SU-DHL-6 (cell line): ENCODE results near the gene AMH.

ENCODE experiments used
- H2AFZ ChIP-seq: fragments of 200-600 bp; sonication (generic); 2 replicates; pipeline ENCODE4 v1.6.1; 2014; ENCODE audit warnings: low read depth, mild to moderate bottlenecking, moderate library complexity, mixed read lengths, antibody characterized with exemption, low read length; ENCODE audit not compliant: severe bottlenecking
- H3F3A ChIP-seq: fragments of 200-600 bp; shearing (Covaris generic); 2 replicates; pipeline ENCODE4 v1.6.0; 2016; ENCODE audit warnings: antibody characterized with exemption, mild to moderate bottlenecking; ENCODE audit not compliant: insufficient read depth
- H3K27ac ChIP-seq: fragments of 200-600 bp; sonication (generic); 2 replicates; pipeline ENCODE4 v1.5.1; 2016; ENCODE audit warnings: low read depth, mild to moderate bottlenecking, low read length, moderate library complexity, mixed read lengths
- H3K27me3 ChIP-seq: fragments of 200-600 bp; sonication (generic), shearing (Covaris generic); 2 replicates; pipeline ENCODE4 v1.6.0; 2014; ENCODE audit warnings: mild to moderate bottlenecking, low read length
- H3K36me3 ChIP-seq: fragments of 200-600 bp; sonication (generic); 2 replicates; pipeline ENCODE4 v1.6.1; 2014; ENCODE audit warnings: mild to moderate bottlenecking, low read length, mixed read lengths
- H3K4me2 ChIP-seq: fragments of 300-600, 200-600 bp; shearing (Covaris generic), sonication (generic); 2 replicates; pipeline ENCODE4 v1.6.0; 2014; ENCODE audit warnings: low read length, low read depth, mild to moderate bottlenecking; ENCODE audit not compliant: poor library complexity, severe bottlenecking
- H3K4me3 ChIP-seq: fragments of 200-600 bp; sonication (generic); 2 replicates; pipeline ENCODE4 v1.5.1; 2014; ENCODE audit warnings: antibody characterized with exemption, low read length, mild to moderate bottlenecking, mixed read lengths; ENCODE audit not compliant: insufficient read depth, poor library complexity, severe bottlenecking
- H3K79me2 ChIP-seq: fragments of 200-600 bp; sonication (generic); 2 replicates; pipeline ENCODE4 v1.6.1; 2014; ENCODE audit warnings: mild to moderate bottlenecking, low read length, moderate library complexity; ENCODE audit not compliant: insufficient read depth
- H3K9ac ChIP-seq: fragments of 200-600 bp; sonication (generic); 2 replicates; pipeline ENCODE4 v1.7.0; 2014; ENCODE audit warnings: mild to moderate bottlenecking, low read length
- H3K9me2 ChIP-seq: fragments of 200-600 bp; sonication (generic); replicated peaks from 2 replicates; pipeline ENCODE4 v1.6.1; 2014; ENCODE audit warnings: low read length; ENCODE audit not compliant: insufficient read depth
- H3K9me3 ChIP-seq: fragments of 200-600 bp; sonication (generic); 2 replicates; pipeline ENCODE4 v1.6.1; 2014; ENCODE audit warnings: low read length, mixed read lengths; ENCODE audit not compliant: insufficient read depth
- H4K20me1 ChIP-seq: fragments of 200-600 bp; sonication (generic); 2 replicates; pipeline ENCODE4 v1.6.1; 2014; ENCODE audit warnings: low read depth, mild to moderate bottlenecking, antibody characterized with exemption, low read length, moderate library complexity, mixed read lengths
- EZH2phosphoT487 ChIP-seq: fragments of 200-600 bp; sonication (generic), shearing (Covaris generic); conservative IDR thresholded peaks from 2 replicates; pipeline ENCODE4 v1.6.1; 2018; ENCODE audit warnings: mild to moderate bottlenecking, antibody characterized with exemption, low read length, moderate library complexity, mixed read lengths
- TF ChIP-seq, protein P1 (sequence below): fragments of 200-600 bp; sonication (generic); IDR thresholded peaks from one replicate; pipeline ENCODE4 v1.5.1; 2017; ENCODE audit warnings: antibody characterized with exemption, mild to moderate bottlenecking, low read length, moderate library complexity; ENCODE audit not compliant: insufficient read depth, poor library complexity, severe bottlenecking

The AMH gene

DNA sequence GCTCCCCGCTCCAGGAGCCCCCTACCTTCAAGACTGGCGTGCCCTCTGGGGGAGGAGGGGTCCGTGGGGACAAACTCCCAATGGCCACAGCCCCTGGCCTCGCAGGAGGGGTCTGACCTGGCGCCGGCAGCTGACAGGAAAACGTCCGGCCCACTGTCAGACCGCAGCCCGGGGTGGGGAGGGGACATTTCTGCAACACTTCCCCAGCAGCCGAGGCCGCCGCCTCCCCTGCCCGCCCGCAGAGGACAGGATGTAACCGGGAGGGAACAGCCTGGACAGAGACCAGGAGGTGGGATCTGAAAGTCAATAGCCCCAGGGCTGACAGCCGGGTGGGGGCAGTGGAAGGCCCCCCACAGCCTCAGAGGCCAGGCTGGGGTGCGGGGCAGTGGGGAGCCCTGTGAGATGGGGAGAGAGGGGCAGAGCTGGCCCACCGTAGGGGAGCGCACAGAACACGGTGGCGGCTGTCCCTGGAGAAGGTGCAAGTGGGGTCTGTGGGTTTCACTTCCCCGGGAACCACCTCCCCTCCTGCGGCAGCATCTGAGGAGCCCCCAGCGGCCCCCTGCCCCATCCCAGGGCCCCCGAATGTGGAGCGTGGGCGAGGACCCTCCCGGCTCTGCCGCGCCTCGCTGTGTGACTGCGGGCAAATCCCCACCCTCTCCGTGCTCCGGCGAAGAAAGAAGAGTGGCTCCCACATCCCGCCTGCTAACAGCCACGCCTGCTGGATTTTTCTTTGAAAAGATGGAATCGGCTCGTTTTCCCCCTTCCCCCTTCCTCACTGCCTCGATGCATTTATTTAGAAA lies 33.1 kb downstream of the AMH start, which contains the start of gene PEAK3:
TSS of gene PEAK3 (minus strand) at position 114 of the 800 bp plus-strand sequence. CDS start 1,244 bp downstream, outside the sequence.
- Histone ChIP-seq H3K9me2 (no peaks in the 10 kb centered on the region), H3K79me2 (no peaks in the 10 kb centered on the region), H3F3A (0 out of 2 replicates have a peak, but pooled peaks cover under 1% of the 10 kb centered on the region), H3K36me3 (no peaks in the 10 kb centered on the region), H3K27ac (no peak within 1 kb of the TSS), H3K4me2 (no peak within 1 kb of the TSS), H4K20me1 (no peaks in the 10 kb centered on the region), H2AFZ (no peak within 1 kb of the TSS), H3K4me3 (no peak within 1 kb of the TSS), H3K9ac (no peak within 1 kb of the TSS), H3K27me3 (no peaks in the 10 kb centered on the region), H3K9me3 (no peaks in the 10 kb centered on the region)
- no peak for TF ChIP-seq EZH2phosphoT487
- TF ChIP-seq, protein P1, sequence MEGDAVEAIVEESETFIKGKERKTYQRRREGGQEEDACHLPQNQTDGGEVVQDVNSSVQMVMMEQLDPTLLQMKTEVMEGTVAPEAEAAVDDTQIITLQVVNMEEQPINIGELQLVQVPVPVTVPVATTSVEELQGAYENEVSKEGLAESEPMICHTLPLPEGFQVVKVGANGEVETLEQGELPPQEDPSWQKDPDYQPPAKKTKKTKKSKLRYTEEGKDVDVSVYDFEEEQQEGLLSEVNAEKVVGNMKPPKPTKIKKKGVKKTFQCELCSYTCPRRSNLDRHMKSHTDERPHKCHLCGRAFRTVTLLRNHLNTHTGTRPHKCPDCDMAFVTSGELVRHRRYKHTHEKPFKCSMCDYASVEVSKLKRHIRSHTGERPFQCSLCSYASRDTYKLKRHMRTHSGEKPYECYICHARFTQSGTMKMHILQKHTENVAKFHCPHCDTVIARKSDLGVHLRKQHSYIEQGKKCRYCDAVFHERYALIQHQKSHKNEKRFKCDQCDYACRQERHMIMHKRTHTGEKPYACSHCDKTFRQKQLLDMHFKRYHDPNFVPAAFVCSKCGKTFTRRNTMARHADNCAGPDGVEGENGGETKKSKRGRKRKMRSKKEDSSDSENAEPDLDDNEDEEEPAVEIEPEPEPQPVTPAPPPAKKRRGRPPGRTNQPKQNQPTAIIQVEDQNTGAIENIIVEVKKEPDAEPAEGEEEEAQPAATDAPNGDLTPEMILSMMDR = no peak

DNA sequence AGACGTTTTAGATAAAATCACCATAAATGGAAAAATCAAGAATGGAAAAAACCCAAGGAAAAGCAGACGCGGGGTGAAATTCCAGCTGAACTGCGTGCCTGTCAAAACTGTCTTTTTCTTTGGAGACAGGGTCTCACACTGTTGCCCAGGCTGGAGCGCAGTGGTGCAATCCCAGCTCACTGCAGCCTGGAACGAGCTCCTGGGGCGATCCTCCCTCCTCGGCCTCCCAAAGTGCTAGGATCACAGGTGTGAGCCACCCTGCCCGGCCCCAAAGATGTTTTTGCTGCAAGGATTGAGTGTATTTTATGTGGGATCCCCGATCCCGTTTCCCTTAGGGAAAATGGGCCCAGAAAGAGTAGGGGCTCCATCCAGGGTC lies 33.7 kb downstream of the AMH start:
- 0 out of 2 replicates have a peak, but pooled peaks cover 3% of the 10 kb centered on the region for H3F3A ChIP-seq
- H3K27ac ChIP-seq = no peak overlapping the region
- TF ChIP-seq EZH2phosphoT487 = no peak
- TF ChIP-seq, protein P1 = no peak

GRCh38 chr19:2283835-2284507 lies 34.8 kb downstream of the AMH start:
- 0 out of 2 replicates have a peak, but pooled peaks cover 3% of the 10 kb centered on the region for H3F3A ChIP-seq
- no peak overlapping the region for H2AFZ ChIP-seq
- no peak overlapping the region for H3K4me2 ChIP-seq
- no peaks in the 10 kb centered on the region for H3K9me2 ChIP-seq
- H3K79me2 ChIP-seq = no peaks in the 10 kb centered on the region
- no peaks in the 10 kb centered on the region for H3K27me3 ChIP-seq
- no peak overlapping the region for H3K27ac ChIP-seq
- H3K4me3 ChIP-seq = no peak overlapping the region
- no peak overlapping the region for H3K9ac ChIP-seq
- H4K20me1 ChIP-seq = no peaks in the 10 kb centered on the region
- no peaks in the 10 kb centered on the region for H3K9me3 ChIP-seq
- no peaks in the 10 kb centered on the region for H3K36me3 ChIP-seq
- no peak for TF ChIP-seq EZH2phosphoT487
- TF ChIP-seq, protein P1 = no peak

More for the DNA sequence above, 33.7 kb downstream of the AMH start:
- Histone ChIP-seq H3K9me3 (no peaks in the 10 kb centered on the region), H3K79me2 (no peaks in the 10 kb centered on the region), H3K9me2 (no peaks in the 10 kb centered on the region), H3K4me2 (no peak overlapping the region), H3K36me3 (no peaks in the 10 kb centered on the region), H3K4me3 (no peak overlapping the region), H3K9ac (no peak overlapping the region), H3K27me3 (no peaks in the 10 kb centered on the region), H4K20me1 (no peaks in the 10 kb centered on the region), H2AFZ (no peak overlapping the region)
